ENCODE measurements around the gene PMS1.

DNA sequence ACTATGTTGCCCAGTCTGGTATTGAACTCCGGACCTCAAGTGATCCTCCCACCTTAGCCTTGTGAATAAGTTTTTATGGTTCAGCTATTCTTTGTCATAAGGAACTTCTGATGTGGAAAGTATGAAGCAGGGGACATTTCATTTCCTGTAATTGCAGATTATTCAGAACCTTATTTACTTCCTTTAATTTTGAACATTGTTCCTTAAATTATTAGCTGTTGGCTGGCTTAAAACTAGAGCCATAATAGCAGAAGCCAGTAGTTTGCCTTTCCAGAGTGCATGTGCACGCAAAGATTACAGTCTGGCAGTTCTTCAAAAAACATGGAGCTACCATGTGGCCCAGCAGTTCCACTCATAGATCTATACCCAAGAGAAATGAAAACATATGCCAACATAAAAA lies 53.1 kb downstream of the PMS1 start:
- TF ChIP-seq POLR2A (IDR thresholded peaks at IDR 0.05) (no peak), CTCF (IDR thresholded peaks at IDR 0.05) (no peak), POLR2AphosphoS5 (IDR thresholded peaks at IDR 0.05) (no peak), EP300 (IDR thresholded peaks at IDR 0.05) (no peak)

All from gastroesophageal sphincter (tissue), 3 donors.